Mesothelial cell of epicardium (in vitro differentiated cells): ENCODE measurements around the gene MAMLD1. TPM values are rescaled to one million over a fixed set of nuclear protein-coding genes. Genes with fewer than 3 reads are reported as not detected.

Experiments used
- DNase-seq, 2 experiments: peaks; one replicate each; pipeline ENCODE4 v3.0.0; 2021; ENCODE audit warnings: low spot score in 2 of 2; ENCODE audit not compliant: unreplicated experiment in 2 of 2
- H3K27ac Mint-ChIP-seq: 2 replicates; pipeline ENCODE4 v1.8.0; 2021; ENCODE audit warnings: mixed read lengths
- H3K27me3 Mint-ChIP-seq: 2 replicates; pipeline ENCODE4 v1.8.0; 2021; ENCODE audit warnings: low read depth, mixed read lengths
- H3K36me3 Mint-ChIP-seq: 2 replicates; pipeline ENCODE4 v1.8.0; 2021; ENCODE audit warnings: mixed read lengths
- H3K4me1 Mint-ChIP-seq: 2 replicates; pipeline ENCODE4 v1.8.0; 2021; ENCODE audit warnings: mixed read lengths
- H3K4me3 Mint-ChIP-seq: 2 replicates; pipeline ENCODE4 v1.8.0; 2021; ENCODE audit warnings: mild to moderate bottlenecking, moderate library complexity, mixed read lengths
- H3K9me3 Mint-ChIP-seq: 2 replicates; pipeline ENCODE4 v1.8.0; 2021; ENCODE audit warnings: mixed read lengths
- total RNA-seq: library from RNA; stranded (reverse); gene quantifications from 3 replicates; pipeline ENCODE4 v1.2.1, GENCODE V29; 2021
- TF ChIP-seq, protein P1 (sequence below): fragments of 200-600 bp; sonication (generic); IDR thresholded peaks from one replicate; pipeline ENCODE4 v1.5.0; 2021; ENCODE audit warnings: antibody characterized with exemption; ENCODE audit not compliant: unreplicated experiment

MAMLD1 gene
- total RNA-seq, 1 donor from 2014 or later: 1.4 TPM

DNA sequence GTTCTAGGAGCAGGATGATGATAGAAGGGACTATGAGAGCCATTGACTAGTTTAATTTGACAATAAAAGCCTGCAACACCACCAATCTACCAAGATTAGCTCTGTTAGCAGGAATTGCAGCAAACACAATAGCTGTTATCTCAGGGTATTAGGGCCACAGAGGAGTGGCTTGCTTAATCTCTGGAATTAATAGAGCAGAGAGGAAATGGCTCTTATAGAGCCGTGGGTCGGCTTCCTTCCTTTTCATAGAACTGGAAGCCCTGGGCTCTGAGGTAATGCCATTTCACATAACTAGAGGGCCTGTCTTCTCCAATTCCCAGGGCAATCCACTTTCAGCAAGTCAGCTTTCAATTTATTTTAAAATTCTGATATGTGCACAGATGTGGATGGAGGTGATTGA is 83.0 kb downstream of the MAMLD1 start:
- Mint-ChIP-seq H3K27me3 (no peaks in the 10 kb centered on the region), H3K36me3 (no peaks in the 10 kb centered on the region), H3K27ac (no peak overlapping the region), H3K4me3 (no peak overlapping the region), H3K9me3 (peaks cover 27% of the 10 kb centered on the region), H3K4me1 (no peaks in the 10 kb centered on the region)
- no peak for DNase-seq
- TF ChIP-seq, protein P1, sequence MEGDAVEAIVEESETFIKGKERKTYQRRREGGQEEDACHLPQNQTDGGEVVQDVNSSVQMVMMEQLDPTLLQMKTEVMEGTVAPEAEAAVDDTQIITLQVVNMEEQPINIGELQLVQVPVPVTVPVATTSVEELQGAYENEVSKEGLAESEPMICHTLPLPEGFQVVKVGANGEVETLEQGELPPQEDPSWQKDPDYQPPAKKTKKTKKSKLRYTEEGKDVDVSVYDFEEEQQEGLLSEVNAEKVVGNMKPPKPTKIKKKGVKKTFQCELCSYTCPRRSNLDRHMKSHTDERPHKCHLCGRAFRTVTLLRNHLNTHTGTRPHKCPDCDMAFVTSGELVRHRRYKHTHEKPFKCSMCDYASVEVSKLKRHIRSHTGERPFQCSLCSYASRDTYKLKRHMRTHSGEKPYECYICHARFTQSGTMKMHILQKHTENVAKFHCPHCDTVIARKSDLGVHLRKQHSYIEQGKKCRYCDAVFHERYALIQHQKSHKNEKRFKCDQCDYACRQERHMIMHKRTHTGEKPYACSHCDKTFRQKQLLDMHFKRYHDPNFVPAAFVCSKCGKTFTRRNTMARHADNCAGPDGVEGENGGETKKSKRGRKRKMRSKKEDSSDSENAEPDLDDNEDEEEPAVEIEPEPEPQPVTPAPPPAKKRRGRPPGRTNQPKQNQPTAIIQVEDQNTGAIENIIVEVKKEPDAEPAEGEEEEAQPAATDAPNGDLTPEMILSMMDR: no peak

DNA sequence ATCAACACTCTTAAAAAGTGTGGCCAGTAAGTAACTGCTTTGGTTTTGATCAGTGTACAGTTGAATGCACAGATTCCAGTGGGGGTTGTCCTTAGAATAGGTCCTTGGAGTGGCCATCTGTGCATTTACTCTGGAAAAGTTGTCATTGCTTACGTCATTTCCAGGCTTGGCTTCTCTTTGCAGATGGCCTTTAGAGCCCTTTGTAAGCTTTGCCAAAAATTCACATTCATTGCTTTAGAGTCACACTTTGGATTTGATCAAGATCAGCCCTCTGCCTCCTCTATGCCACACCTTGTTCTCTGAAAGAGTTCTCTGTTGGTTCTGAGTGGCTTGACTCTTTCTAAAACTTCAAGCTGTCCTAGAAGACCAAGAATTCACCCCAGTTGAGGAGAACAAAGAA is 83.9 kb downstream of the MAMLD1 start:
- H3K36me3 Mint-ChIP-seq: no peaks in the 10 kb centered on the region
- no peaks in the 10 kb centered on the region for H3K4me1 Mint-ChIP-seq
- H3K27me3 Mint-ChIP-seq: no peaks in the 10 kb centered on the region
- DNase-seq: no peak
- no peak overlapping the region for H3K27ac Mint-ChIP-seq
- H3K9me3 Mint-ChIP-seq: peaks cover 19% of the 10 kb centered on the region
- H3K4me3 Mint-ChIP-seq: no peak overlapping the region
- TF ChIP-seq, protein P1: no peak

DNA sequence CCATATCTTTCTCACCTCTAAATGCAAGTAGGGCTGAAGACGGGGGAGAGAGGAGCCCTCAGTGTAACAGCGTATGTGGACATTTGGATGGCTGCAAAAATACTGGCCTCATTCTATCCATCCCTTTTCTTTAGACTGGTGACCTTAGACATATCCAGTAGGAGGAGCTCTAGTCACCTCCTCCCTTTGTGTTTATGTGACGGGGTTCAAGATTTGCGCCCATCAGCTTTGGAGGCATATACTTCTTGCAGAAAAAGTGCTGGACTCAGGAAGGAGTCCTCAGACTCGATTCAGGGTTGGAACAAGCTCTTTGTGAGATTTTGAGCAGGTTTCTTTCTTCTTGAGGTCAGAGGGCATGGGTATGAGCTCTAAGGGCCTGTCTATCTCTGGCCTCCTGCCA is 86.2 kb downstream of the MAMLD1 start:
- Mint-ChIP-seq H3K4me3 (no peak overlapping the region), H3K9me3 (peaks cover 9% of the 10 kb centered on the region), H3K36me3 (no peaks in the 10 kb centered on the region), H3K4me1 (no peaks in the 10 kb centered on the region), H3K27me3 (no peaks in the 10 kb centered on the region), H3K27ac (no peak overlapping the region)
- TF ChIP-seq, protein P1: no peak
- DNase-seq: no peak

DNA sequence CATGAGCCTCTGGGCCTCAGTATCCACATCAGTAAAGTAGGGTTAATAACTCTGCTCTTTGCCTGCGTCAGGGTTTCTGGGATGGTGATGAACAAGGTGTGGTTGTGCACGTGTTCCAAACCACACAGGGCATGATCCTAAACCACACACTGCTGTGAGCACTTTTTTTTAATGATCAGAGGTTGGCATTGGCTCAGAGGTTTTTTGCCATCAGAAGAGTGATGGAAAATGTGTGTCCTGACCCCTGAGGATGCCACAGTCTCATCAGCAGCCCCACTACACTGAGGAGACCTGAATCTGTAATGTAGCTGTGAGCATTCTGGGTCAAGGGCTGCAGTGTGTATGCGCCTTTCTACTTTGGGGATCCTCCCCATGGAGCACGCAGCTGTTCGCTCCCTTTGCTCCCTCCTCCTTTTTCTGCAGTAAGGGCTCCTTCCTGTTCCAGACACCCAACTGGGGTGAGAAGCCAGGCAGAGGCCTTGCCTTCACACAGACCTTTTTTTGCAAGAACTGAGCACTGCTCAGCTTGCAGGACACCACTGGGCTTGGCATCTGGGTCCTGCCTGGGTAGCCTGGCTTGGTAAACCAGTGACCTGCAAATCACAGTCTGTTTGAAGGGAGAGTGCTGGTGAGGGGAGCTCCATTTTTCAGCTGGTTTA is 87.5 kb downstream of the MAMLD1 start:
- TF ChIP-seq, protein P1: no peak
- H3K4me1 Mint-ChIP-seq: no peaks in the 10 kb centered on the region
- H3K4me3 Mint-ChIP-seq: no peak overlapping the region
- H3K27ac Mint-ChIP-seq: no peak overlapping the region
- no peaks in the 10 kb centered on the region for H3K27me3 Mint-ChIP-seq
- no peak for DNase-seq
- peaks cover 18% of the 10 kb centered on the region for H3K9me3 Mint-ChIP-seq
- H3K36me3 Mint-ChIP-seq: no peaks in the 10 kb centered on the region

DNA sequence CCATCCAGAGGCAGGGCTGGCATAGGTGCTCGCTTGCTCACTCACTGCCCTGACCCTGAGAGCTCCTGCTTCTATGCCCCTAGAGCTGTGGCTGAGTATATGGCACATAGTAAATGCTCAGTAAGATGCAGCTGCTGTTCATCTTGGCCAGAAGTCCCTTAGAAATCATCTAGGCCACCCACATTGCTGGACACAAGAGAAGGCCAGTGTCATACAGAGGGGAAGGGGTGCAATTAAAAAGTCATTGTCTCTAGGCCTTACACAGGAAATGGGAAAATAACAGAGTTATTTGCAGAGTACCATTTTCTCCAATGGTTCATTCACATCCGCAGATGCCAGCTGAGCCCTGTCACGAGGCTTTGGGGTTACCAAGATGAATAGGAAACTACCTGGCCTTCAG is 88.8 kb downstream of the MAMLD1 start:
- no peaks in the 10 kb centered on the region for H3K4me1 Mint-ChIP-seq
- no peaks in the 10 kb centered on the region for H3K36me3 Mint-ChIP-seq
- TF ChIP-seq, protein P1: no peak
- H3K4me3 Mint-ChIP-seq: no peak overlapping the region
- no peak for DNase-seq
- H3K27ac Mint-ChIP-seq: no peak overlapping the region
- H3K27me3 Mint-ChIP-seq: no peaks in the 10 kb centered on the region
- H3K9me3 Mint-ChIP-seq: peaks cover 20% of the 10 kb centered on the region

DNA sequence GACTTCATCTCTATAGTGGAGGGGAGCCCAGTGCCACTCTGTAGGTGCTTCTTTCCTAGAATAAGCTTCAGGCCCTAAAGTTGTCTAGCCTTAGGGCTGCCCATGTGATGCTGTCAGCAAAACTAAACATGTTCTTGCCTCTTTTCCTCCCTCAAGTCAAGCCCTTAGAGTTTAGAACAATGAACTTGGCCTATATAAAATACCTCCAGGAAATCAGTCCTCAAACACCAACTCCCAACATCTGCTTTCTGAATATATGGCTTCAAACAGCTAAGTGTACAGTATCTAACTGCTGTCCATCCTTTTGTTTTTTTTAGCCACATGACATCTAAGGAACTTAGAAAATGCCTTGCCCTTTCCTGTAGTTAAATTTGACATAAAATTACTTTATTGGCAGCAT is 91.0 kb downstream of the MAMLD1 start:
- no peak for DNase-seq
- no peak overlapping the region for H3K4me3 Mint-ChIP-seq
- TF ChIP-seq, protein P1: no peak
- no peaks in the 10 kb centered on the region for H3K4me1 Mint-ChIP-seq
- H3K27me3 Mint-ChIP-seq: no peaks in the 10 kb centered on the region
- H3K9me3 Mint-ChIP-seq: peaks cover 26% of the 10 kb centered on the region
- no peak overlapping the region for H3K27ac Mint-ChIP-seq
- H3K36me3 Mint-ChIP-seq: no peaks in the 10 kb centered on the region
